Measurements from ENCODE around the gene PLCB1. TPM values are rescaled to one million over a fixed set of nuclear protein-coding genes. Genes with fewer than 3 reads are reported as not detected.

PLCB1 gene
- total and polyA plus RNA-seq, 10 of the 15 experiments (the other 5 are each of a cell fraction or from before 2014, with no cell fraction given): 0.05 to 5.3 (median 0.17) TPM; not detected in 1

DNA sequence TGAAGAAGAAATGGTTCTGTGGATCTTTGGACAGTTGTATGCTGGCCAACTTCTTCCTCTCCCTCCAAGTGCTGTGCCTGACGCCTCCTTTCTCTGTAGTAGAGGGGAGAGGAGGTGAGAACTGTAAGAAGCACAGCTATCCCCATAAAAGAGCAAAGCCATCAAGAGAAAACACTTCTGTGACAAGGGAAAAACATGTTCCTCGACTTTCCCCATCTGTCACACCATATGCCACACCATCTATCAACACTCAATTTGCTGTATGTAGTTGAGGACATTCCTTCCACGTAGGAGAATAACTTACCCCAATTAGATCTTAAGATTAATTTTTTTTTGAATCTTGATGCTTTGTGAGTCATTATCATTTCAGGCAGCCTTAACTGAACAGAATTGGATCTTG is 780.7 kb downstream of the PLCB1 start:
- H3K4me3 ChIP-seq: no peak overlapping the region
- H2AFZ ChIP-seq (ENCODE audit: control insufficient read depth, low read depth, low read length): no peak overlapping the region
- in situ Hi-C loops (cut with MboI) (no loop called here), intact Hi-C loops (cut with micrococcal nuclease; ENCODE audit: unreplicated experiment) (no loop called here)
- DNase-seq (ENCODE audit: low read depth, low spot score): no peak
- H3K9me3 ChIP-seq (replicated peaks; ENCODE audit: control insufficient read depth, insufficient read depth, low read length): no peaks in the 10 kb centered on the region
- no peak for FAIRE-seq
- H3K36me3 ChIP-seq (ENCODE audit: control insufficient read depth in 2 of 2, insufficient read depth in 2 of 2, low read length in 1 of 2): no peaks in the 10 kb centered on the region
- ChIA-PET CTCF (no interaction called here), SMC1A (ENCODE audit: uncharacterized antibody, unreplicated experiment) (no interaction called here), POLR2A (no interaction called here), RAD21 (ENCODE audit: unreplicated experiment) (no interaction called here)
- BruUV-seq (replicated peaks): no TSS peak
- no peaks in the 10 kb centered on the region for H3K27me3 ChIP-seq (replicated peaks in 1 of 2; ENCODE audit: control insufficient read depth in 2 of 2, insufficient read depth in 2 of 2, low read length in 1 of 2)
- no peak for ATAC-seq
- no peaks in the 10 kb centered on the region for H3K79me2 ChIP-seq (ENCODE audit: control insufficient read depth, insufficient read depth, low read length)
- H3K4me2 ChIP-seq (ENCODE audit: control insufficient read depth, insufficient read depth): no peak overlapping the region
- no peaks in the 10 kb centered on the region for H4K20me1 ChIP-seq (ENCODE audit: control insufficient read depth, insufficient read depth)
- no peak overlapping the region for H3K9ac ChIP-seq (ENCODE audit: control insufficient read depth, insufficient read depth, low read length)
- 2% methylated on average over 3 of the region's 3 CpGs for WGBS (ENCODE audit: insufficient coverage, insufficient replicate concordance, low lambda C conversion rate, missing lambda C conversion rate)
- no peak overlapping the region for H3K27ac ChIP-seq (ENCODE audit: control insufficient read depth, insufficient read depth)
- no peaks in the 10 kb centered on the region for H3K4me1 ChIP-seq (ENCODE audit: control insufficient read depth, insufficient read depth, low read length)
- TF ChIP-seq, protein P1, sequence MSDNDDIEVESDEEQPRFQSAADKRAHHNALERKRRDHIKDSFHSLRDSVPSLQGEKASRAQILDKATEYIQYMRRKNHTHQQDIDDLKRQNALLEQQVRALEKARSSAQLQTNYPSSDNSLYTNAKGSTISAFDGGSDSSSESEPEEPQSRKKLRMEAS (IDR thresholded peaks at IDR 0.05; ENCODE audit: low read depth, low read length): no peak
- TF ChIP-seq GABPA (IDR thresholded peaks at IDR 0.05; ENCODE audit: low read depth) (no peak), IRF4 (IDR thresholded peaks at IDR 0.05; ENCODE audit: low read depth, low read length) (no peak)
- TF ChIP-seq, protein P2, sequence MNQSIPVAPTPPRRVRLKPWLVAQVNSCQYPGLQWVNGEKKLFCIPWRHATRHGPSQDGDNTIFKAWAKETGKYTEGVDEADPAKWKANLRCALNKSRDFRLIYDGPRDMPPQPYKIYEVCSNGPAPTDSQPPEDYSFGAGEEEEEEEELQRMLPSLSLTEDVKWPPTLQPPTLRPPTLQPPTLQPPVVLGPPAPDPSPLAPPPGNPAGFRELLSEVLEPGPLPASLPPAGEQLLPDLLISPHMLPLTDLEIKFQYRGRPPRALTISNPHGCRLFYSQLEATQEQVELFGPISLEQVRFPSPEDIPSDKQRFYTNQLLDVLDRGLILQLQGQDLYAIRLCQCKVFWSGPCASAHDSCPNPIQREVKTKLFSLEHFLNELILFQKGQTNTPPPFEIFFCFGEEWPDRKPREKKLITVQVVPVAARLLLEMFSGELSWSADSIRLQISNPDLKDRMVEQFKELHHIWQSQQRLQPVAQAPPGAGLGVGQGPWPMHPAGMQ (IDR thresholded peaks at IDR 0.05; ENCODE audit: borderline replicate concordance): no peak

DNA sequence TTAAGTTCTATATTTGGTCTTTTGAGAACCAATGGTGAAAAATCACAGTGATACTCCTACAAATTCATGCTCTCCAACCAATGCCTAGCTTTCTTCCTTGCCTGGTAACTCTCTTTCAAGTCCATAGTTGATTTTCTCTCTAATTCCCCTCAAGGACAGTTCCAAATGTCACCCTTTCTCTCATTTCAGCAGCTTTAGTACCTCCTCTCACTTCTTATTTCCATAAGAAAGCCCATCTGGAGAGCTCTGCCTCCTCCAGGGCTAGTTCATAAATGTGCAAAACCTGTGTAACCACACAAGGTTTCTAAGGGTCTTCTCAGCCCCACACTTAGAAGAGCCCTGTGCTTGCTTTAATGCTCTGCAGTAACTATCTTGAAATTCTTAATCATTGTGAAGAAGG is 781.4 kb downstream of the PLCB1 start:
- H2AFZ ChIP-seq (ENCODE audit: control insufficient read depth, low read depth, low read length): no peak overlapping the region
- SMC1A ChIA-PET (ENCODE audit: uncharacterized antibody, unreplicated experiment): no interaction called here
- in situ Hi-C loops (cut with MboI): no loop called here
- DNase-seq (ENCODE audit: low read depth, low spot score) (no peak), ATAC-seq (no peak), FAIRE-seq (no peak)
- no peak overlapping the region for H3K4me2 ChIP-seq (ENCODE audit: control insufficient read depth, insufficient read depth)
- H3K79me2 ChIP-seq (ENCODE audit: control insufficient read depth, insufficient read depth, low read length): no peaks in the 10 kb centered on the region
- no TSS peak for BruUV-seq (replicated peaks)
- H3K27ac ChIP-seq (ENCODE audit: control insufficient read depth, insufficient read depth): no peak overlapping the region
- POLR2A ChIA-PET: no interaction called here
- RAD21 ChIA-PET (ENCODE audit: unreplicated experiment): no interaction called here
- no peaks in the 10 kb centered on the region for H3K9me3 ChIP-seq (replicated peaks; ENCODE audit: control insufficient read depth, insufficient read depth, low read length)
- no peak overlapping the region for H3K4me3 ChIP-seq
- no peaks in the 10 kb centered on the region for H3K4me1 ChIP-seq (ENCODE audit: control insufficient read depth, insufficient read depth, low read length)
- H3K9ac ChIP-seq (ENCODE audit: control insufficient read depth, insufficient read depth, low read length): no peak overlapping the region
- CTCF ChIA-PET: no interaction called here
- intact Hi-C loops (cut with micrococcal nuclease; ENCODE audit: unreplicated experiment): no loop called here
- no peaks in the 10 kb centered on the region for H4K20me1 ChIP-seq (ENCODE audit: control insufficient read depth, insufficient read depth)
- no peaks in the 10 kb centered on the region for H3K27me3 ChIP-seq (replicated peaks in 1 of 2; ENCODE audit: control insufficient read depth in 2 of 2, insufficient read depth in 2 of 2, low read length in 1 of 2)
- H3K36me3 ChIP-seq (ENCODE audit: control insufficient read depth in 2 of 2, insufficient read depth in 2 of 2, low read length in 1 of 2): no peaks in the 10 kb centered on the region
- TF ChIP-seq, protein P3, sequence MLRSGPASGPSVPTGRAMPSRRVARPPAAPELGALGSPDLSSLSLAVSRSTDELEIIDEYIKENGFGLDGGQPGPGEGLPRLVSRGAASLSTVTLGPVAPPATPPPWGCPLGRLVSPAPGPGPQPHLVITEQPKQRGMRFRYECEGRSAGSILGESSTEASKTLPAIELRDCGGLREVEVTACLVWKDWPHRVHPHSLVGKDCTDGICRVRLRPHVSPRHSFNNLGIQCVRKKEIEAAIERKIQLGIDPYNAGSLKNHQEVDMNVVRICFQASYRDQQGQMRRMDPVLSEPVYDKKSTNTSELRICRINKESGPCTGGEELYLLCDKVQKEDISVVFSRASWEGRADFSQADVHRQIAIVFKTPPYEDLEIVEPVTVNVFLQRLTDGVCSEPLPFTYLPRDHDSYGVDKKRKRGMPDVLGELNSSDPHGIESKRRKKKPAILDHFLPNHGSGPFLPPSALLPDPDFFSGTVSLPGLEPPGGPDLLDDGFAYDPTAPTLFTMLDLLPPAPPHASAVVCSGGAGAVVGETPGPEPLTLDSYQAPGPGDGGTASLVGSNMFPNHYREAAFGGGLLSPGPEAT (IDR thresholded peaks at IDR 0.05; ENCODE audit: low read depth): no peak
- TF ChIP-seq, protein P4, sequence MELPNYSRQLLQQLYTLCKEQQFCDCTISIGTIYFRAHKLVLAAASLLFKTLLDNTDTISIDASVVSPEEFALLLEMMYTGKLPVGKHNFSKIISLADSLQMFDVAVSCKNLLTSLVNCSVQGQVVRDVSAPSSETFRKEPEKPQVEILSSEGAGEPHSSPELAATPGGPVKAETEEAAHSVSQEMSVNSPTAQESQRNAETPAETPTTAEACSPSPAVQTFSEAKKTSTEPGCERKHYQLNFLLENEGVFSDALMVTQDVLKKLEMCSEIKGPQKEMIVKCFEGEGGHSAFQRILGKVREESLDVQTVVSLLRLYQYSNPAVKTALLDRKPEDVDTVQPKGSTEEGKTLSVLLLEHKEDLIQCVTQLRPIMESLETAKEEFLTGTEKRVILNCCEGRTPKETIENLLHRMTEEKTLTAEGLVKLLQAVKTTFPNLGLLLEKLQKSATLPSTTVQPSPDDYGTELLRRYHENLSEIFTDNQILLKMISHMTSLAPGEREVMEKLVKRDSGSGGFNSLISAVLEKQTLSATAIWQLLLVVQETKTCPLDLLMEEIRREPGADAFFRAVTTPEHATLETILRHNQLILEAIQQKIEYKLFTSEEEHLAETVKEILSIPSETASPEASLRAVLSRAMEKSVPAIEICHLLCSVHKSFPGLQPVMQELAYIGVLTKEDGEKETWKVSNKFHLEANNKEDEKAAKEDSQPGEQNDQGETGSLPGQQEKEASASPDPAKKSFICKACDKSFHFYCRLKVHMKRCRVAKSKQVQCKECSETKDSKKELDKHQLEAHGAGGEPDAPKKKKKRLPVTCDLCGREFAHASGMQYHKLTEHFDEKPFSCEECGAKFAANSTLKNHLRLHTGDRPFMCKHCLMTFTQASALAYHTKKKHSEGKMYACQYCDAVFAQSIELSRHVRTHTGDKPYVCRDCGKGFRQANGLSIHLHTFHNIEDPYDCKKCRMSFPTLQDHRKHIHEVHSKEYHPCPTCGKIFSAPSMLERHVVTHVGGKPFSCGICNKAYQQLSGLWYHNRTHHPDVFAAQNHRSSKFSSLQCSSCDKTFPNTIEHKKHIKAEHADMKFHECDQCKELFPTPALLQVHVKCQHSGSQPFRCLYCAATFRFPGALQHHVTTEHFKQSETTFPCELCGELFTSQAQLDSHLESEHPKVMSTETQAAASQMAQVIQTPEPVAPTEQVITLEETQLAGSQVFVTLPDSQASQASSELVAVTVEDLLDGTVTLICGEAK (IDR thresholded peaks at IDR 0.05; ENCODE audit: borderline replicate concordance): no peak
- TF ChIP-seq HDAC2 (IDR thresholded peaks at IDR 0.05): no peak
- TF ChIP-seq JUND (IDR thresholded peaks at IDR 0.05; ENCODE audit: low read depth, low read length): no peak
